Glutamatergic neuron (in vitro differentiated cells): Measurements from ENCODE around the gene DMGDH. TPM values are rescaled to one million over a fixed set of nuclear protein-coding genes. Genes with fewer than 3 reads are reported as not detected.

Experiments used
- DNase-seq: peaks from one replicate; pipeline ENCODE4 v3.0.0; 2022
- H3K27ac Mint-ChIP-seq: one replicate; pipeline ENCODE4 v1.8.0; 2020; ENCODE audit warnings: mild to moderate bottlenecking, mixed read lengths, inconsistent platforms; ENCODE audit not compliant: unreplicated experiment
- H3K27me3 Mint-ChIP-seq: one replicate; pipeline ENCODE4 v1.8.0; 2020; ENCODE audit warnings: mild to moderate bottlenecking, moderate library complexity, mixed read lengths, inconsistent platforms; ENCODE audit not compliant: unreplicated experiment
- H3K36me3 Mint-ChIP-seq: one replicate; pipeline ENCODE4 v1.8.0; 2020; ENCODE audit warnings: mild to moderate bottlenecking, mixed read lengths, inconsistent platforms; ENCODE audit not compliant: unreplicated experiment
- H3K4me1 Mint-ChIP-seq: one replicate; pipeline ENCODE4 v1.8.0; 2020; ENCODE audit warnings: mild to moderate bottlenecking, low read depth, mixed read lengths, inconsistent platforms; ENCODE audit not compliant: unreplicated experiment
- H3K4me3 Mint-ChIP-seq: one replicate; pipeline ENCODE4 v1.8.0; 2020; ENCODE audit warnings: mild to moderate bottlenecking, mixed read lengths, inconsistent platforms; ENCODE audit not compliant: unreplicated experiment
- H3K9me3 Mint-ChIP-seq: one replicate; pipeline ENCODE4 v1.8.0; 2020; ENCODE audit warnings: mild to moderate bottlenecking, moderate library complexity, mixed read lengths, inconsistent platforms; ENCODE audit not compliant: unreplicated experiment
- total RNA-seq: library from RNA; stranded (reverse); fragmentation: NEBNext Ultra II Directional; extraction: Animal tissue kit (Norgen Biotek cat#: 25700); gene quantifications from one replicate; pipeline ENCODE4 v1.2.1, GENCODE V29; 2021; ENCODE audit not compliant: unreplicated experiment
- TF ChIP-seq, protein P1 (sequence below): fragments of 200-600 bp; sonication (generic); IDR thresholded peaks from one replicate; pipeline ENCODE4 v1.5.0; 2021; ENCODE audit not compliant: partially characterized antibody, unreplicated experiment

The DMGDH gene
- total RNA-seq, 1 donor from 2014 or later = 1.7 TPM

DNA sequence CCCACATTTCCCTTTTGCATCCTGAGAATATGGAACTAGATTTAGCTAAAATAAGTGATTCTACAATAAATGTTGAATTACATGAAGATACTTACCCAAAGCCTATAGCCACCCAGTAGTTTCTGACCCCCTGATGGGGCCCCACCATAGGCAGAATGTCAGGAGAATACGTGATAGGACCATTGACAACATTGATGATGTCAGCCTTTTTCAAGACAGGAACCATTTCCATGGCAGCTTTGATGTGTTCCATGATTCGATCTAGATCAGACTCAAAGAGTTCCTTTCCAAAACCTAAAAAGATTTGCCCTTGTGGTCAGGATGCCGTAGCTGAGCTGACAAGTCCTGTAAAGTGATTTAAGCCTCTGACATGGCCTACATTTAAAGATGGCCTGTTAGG is 27.3 kb downstream of the DMGDH start:
- TF ChIP-seq, protein P1, sequence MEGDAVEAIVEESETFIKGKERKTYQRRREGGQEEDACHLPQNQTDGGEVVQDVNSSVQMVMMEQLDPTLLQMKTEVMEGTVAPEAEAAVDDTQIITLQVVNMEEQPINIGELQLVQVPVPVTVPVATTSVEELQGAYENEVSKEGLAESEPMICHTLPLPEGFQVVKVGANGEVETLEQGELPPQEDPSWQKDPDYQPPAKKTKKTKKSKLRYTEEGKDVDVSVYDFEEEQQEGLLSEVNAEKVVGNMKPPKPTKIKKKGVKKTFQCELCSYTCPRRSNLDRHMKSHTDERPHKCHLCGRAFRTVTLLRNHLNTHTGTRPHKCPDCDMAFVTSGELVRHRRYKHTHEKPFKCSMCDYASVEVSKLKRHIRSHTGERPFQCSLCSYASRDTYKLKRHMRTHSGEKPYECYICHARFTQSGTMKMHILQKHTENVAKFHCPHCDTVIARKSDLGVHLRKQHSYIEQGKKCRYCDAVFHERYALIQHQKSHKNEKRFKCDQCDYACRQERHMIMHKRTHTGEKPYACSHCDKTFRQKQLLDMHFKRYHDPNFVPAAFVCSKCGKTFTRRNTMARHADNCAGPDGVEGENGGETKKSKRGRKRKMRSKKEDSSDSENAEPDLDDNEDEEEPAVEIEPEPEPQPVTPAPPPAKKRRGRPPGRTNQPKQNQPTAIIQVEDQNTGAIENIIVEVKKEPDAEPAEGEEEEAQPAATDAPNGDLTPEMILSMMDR = no peak
- no peak for DNase-seq
- Mint-ChIP-seq H3K4me1 (no peaks in the 10 kb centered on the region), H3K4me3 (no peak overlapping the region), H3K27ac (no peak overlapping the region), H3K9me3 (no peaks in the 10 kb centered on the region), H3K27me3 (no peaks in the 10 kb centered on the region), H3K36me3 (peaks cover 6% of the 10 kb centered on the region)

DNA sequence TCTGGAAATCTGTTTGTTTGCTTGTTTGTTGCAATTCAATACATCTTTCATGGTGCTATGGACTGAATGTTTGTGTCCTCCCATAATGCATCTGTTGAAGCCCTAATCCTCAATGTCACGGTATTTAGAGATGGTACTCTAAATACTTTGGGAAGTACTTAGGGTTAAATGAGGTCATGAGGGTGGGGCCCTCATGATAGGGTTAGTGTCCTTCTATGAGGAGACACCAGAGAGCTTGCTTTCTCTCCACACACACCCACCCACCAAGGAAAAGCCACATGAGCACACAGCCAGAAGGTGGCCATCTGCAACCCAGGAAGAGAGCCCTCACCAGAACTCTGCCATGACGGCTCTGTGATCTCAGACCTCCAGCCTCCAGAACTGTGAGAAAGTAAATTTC is 32.7 kb downstream of the DMGDH start:
- TF ChIP-seq, protein P1 = no peak
- H3K4me3 Mint-ChIP-seq = no peak overlapping the region
- H3K36me3 Mint-ChIP-seq = no peaks in the 10 kb centered on the region
- no peaks in the 10 kb centered on the region for H3K9me3 Mint-ChIP-seq
- no peaks in the 10 kb centered on the region for H3K4me1 Mint-ChIP-seq
- no peaks in the 10 kb centered on the region for H3K27me3 Mint-ChIP-seq
- no peak overlapping the region for H3K27ac Mint-ChIP-seq
- DNase-seq = no peak

DNA sequence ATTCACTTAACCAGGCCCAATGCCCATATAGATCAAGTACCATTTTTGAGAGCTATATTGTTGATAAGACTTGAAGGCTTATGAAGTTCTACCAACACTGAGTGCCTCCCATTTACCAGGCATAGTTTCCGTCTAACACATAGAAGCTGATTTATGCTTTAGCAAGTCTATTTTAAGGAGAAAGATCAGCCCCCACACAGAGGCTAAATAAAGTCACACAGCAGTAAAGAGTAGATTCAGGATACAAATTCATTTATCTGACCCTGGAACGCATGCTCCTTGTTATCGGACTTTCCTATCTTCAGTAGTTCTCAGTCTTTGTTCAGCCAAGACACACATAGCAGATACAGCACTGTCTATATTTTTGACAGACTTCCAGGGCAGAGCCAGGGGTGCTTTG is 34.2 kb downstream of the DMGDH start:
- Mint-ChIP-seq H3K27ac (no peak overlapping the region), H3K4me1 (no peaks in the 10 kb centered on the region), H3K36me3 (no peaks in the 10 kb centered on the region), H3K27me3 (no peaks in the 10 kb centered on the region), H3K9me3 (no peaks in the 10 kb centered on the region), H3K4me3 (no peak overlapping the region)
- no peak for DNase-seq
- TF ChIP-seq, protein P1 = no peak

DNA sequence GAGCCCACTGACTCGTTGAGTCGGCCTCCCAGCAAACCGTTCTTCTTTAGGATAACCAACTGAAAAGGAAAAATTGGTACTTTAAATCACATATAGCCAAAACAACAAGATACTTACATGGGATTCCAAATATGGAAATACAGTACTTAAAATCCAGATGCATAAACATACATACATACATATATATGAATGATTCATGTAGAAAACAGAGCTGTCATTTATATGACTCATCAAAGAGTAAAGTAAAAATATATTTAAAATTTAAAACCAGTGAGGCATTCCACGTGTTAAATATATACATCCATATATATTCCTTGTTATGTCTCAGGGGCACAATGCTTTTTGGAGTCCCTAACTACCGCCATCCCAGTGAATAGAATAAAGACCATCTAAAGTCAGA is 36.7 kb downstream of the DMGDH start:
- H3K27me3 Mint-ChIP-seq = no peaks in the 10 kb centered on the region
- H3K27ac Mint-ChIP-seq = no peak overlapping the region
- TF ChIP-seq, protein P1 = no peak
- no peaks in the 10 kb centered on the region for H3K36me3 Mint-ChIP-seq
- no peaks in the 10 kb centered on the region for H3K9me3 Mint-ChIP-seq
- no peak for DNase-seq
- H3K4me3 Mint-ChIP-seq = no peak overlapping the region
- H3K4me1 Mint-ChIP-seq = no peaks in the 10 kb centered on the region

DNA sequence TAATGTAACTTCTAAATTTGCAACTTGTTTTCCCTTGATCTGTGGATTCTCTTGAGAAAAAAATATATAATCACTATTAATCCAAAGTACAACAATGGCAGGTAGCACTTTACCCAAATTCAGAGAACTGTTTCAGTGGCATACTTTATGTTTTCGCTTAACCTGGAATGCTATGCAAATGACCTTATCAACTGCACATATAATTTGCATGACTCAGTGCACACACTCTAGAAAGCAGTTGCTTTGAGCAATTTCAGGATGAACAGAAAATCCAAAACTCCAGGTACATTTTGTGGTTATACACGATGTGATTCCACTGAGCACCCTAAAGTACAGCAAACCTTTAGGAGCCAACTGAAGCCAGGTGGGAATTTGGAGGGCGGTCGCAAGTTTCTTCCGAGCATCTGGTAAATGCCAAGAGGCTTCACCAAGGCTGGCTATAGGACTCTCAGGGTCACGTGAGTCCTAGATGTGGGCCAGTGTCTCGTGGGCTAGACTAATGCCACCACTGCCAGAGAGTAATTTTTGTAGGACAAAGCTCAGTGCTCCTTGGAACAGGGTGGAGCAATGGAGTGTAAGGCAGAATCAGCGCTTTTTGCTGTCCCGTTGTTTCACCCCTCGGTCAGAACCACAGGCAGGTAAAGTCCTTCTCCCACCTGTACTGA is 37.3 kb downstream of the DMGDH start:
- H3K27me3 Mint-ChIP-seq = no peaks in the 10 kb centered on the region
- no peaks in the 10 kb centered on the region for H3K9me3 Mint-ChIP-seq
- no peaks in the 10 kb centered on the region for H3K4me1 Mint-ChIP-seq
- H3K27ac Mint-ChIP-seq = no peak overlapping the region
- no peak for DNase-seq
- TF ChIP-seq, protein P1 = no peak
- H3K4me3 Mint-ChIP-seq = no peak overlapping the region
- no peaks in the 10 kb centered on the region for H3K36me3 Mint-ChIP-seq
